Stimulated activated memory B cell treated with anti-CD40 and anti-IgM and Interleukin-4, amounts not matched to agents 10 μg/mL and 1 μg/mL and 100 μg/mL, for 72 hours (primary cell): Measurements from ENCODE around the gene PDCD2.

Source experiments
- ATAC-seq: fragments of 150-1000 bp; cut with Tn5 transposase; 2 replicates; pipeline ENCODE4 v1.10.0; 2021
- H3K27ac Mint-ChIP-seq: one replicate; pipeline ENCODE4 v1.8.0; 2022; ENCODE audit warnings: mild to moderate bottlenecking, mixed read lengths
- H3K27me3 Mint-ChIP-seq: one replicate; pipeline ENCODE4 v1.8.0; 2022; ENCODE audit warnings: mixed read lengths
- H3K36me3 Mint-ChIP-seq: one replicate; pipeline ENCODE4 v1.8.0; 2022; ENCODE audit warnings: mixed read lengths
- H3K4me1 Mint-ChIP-seq: one replicate; pipeline ENCODE4 v1.8.0; 2022; ENCODE audit warnings: mixed read lengths
- H3K4me3 Mint-ChIP-seq: one replicate; pipeline ENCODE4 v1.8.0; 2022; ENCODE audit warnings: mild to moderate bottlenecking, moderate library complexity, mixed read lengths
- H3K9me3 Mint-ChIP-seq: one replicate; pipeline ENCODE4 v1.8.0; 2022; ENCODE audit warnings: mixed read lengths

The PDCD2 gene

GRCh38 chr6:170561555-170561954, 22.9 kb downstream of the PDCD2 start:
- Mint-ChIP-seq H3K27me3 (no peaks in the 10 kb centered on the region), H3K36me3 (peaks cover 48% of the 10 kb centered on the region), H3K27ac (no peak overlapping the region), H3K4me3 (no peak overlapping the region), H3K9me3 (no peaks in the 10 kb centered on the region), H3K4me1 (peaks cover 38% of the 10 kb centered on the region)
- ATAC-seq = no peak

DNA sequence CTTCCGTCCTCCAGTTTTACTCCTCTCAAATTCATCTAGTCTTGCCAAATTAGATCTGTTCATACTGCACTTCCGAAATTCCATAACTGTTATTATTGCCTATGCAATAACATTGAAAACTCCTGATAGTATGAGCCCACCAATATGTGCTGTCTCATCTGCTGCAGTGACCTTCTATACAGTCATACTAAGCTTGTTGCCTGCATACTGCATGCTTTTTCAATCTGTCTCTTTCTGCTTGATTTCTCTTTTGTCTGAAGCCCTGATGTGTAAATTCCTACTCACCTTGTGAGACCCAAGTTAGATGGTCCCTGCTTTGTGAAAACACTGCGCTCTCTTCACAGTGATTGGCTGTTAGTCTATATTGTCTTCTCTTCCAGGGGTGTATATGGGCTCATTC, 29.1 kb downstream of the PDCD2 start:
- Mint-ChIP-seq H3K27me3 (no peaks in the 10 kb centered on the region), H3K4me1 (peaks cover 19% of the 10 kb centered on the region), H3K36me3 (peaks cover 32% of the 10 kb centered on the region), H3K4me3 (no peak overlapping the region), H3K9me3 (no peaks in the 10 kb centered on the region), H3K27ac (no peak overlapping the region)
- ATAC-seq = no peak

- Mint-ChIP-seq H3K27me3 (no peaks in the 10 kb centered on the region), H3K4me1 (peaks cover 19% of the 10 kb centered on the region), H3K9me3 (no peaks in the 10 kb centered on the region), H3K27ac (no peak overlapping the region), H3K4me3 (no peak overlapping the region), H3K36me3 (peaks cover 31% of the 10 kb centered on the region)
- ATAC-seq = no peak
These were observed 29.7 kb downstream of the PDCD2 start for GRCh38 chr6:170554796-170555137.

DNA sequence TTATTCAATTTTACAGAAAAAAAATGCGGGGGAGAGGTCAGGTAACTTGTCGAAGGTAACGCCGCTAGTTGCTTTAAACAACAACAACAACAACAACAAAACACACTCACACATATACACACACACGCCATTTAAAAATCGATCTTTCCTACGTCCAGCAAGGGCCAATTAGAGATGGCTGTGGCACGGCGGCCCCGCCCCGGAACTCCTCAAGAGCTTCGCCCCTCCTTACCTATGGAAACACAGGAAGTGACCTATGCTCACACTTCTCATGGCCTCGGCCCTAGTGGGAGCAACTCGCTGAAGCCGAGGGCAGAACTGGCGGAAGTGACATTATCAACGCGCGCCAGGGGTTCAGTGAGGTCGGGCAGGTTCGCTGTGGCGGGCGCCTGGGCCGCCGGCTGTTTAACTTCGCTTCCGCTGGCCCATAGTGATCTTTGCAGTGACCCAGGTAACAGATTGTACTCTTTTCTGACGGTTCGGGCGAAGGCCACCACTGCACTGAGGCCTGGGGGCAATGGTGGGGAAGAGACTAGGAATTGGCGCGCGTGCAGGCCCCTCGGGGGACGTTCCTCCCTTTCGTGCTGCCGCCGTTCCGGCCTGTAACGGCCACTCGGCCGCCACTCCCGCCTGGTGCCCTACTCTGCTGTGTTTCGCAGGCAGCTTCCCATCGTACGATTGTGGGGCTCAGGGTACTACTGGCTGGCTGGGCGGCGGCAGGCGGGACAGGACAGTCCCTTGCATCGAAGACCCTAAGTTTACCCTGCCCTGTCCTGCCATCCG, 30.2 kb downstream of the PDCD2 start, which contains the start of gene TBP:
Gene TBP (plus strand): TSS at position 357 of the 783 bp plus-strand sequence. CDS start 2,661 bp downstream, outside the sequence.
- Mint-ChIP-seq H3K27me3 (no peaks in the 10 kb centered on the region), H3K36me3 (peaks cover 29% of the 10 kb centered on the region), H3K4me3 (no peak within 1 kb of the TSS), H3K27ac (no peak within 1 kb of the TSS), H3K4me1 (peaks cover 24% of the 10 kb centered on the region), H3K9me3 (no peaks in the 10 kb centered on the region)
- peak; percentile 99 for ATAC-seq

GRCh38 chr6:170553534-170554012, 30.9 kb downstream of the PDCD2 start:
- peaks cover 29% of the 10 kb centered on the region for H3K36me3 Mint-ChIP-seq
- no peaks in the 10 kb centered on the region for H3K9me3 Mint-ChIP-seq
- H3K4me1 Mint-ChIP-seq = peaks cover 26% of the 10 kb centered on the region

GRCh38 chr6:170552765-170553533, 31.5 kb downstream of the PDCD2 start, which contains the start of gene PSMB1:
Gene PSMB1 (minus strand): TSS chr6:170553307. CDS start chr6:170553242, 65 bp downstream.
- Mint-ChIP-seq H3K27me3 (no peaks in the 10 kb centered on the region), H3K4me3 (no peak within 1 kb of the TSS), H3K36me3 (peaks cover 30% of the 10 kb centered on the region), H3K9me3 (no peaks in the 10 kb centered on the region), H3K27ac (no peak within 1 kb of the TSS), H3K4me1 (peaks cover 28% of the 10 kb centered on the region)
- peak; percentile 74 for ATAC-seq

More at GRCh38 chr6:170553534-170554012, 30.9 kb downstream of the PDCD2 start:
- ATAC-seq = peak; percentile 72
- Mint-ChIP-seq H3K4me3 (no peak overlapping the region), H3K27ac (no peak overlapping the region), H3K27me3 (no peaks in the 10 kb centered on the region)

GRCh38 chr6:170545405-170545804, 39.0 kb downstream of the PDCD2 start:
- peaks cover 54% of the 10 kb centered on the region for H3K36me3 Mint-ChIP-seq
- no peak overlapping the region for H3K27ac Mint-ChIP-seq
- no peak for ATAC-seq
- no peak overlapping the region for H3K4me3 Mint-ChIP-seq
- H3K9me3 Mint-ChIP-seq = no peaks in the 10 kb centered on the region
- H3K4me1 Mint-ChIP-seq = peaks cover 38% of the 10 kb centered on the region
- no peaks in the 10 kb centered on the region for H3K27me3 Mint-ChIP-seq

GRCh38 chr6:170542031-170542719, 42.3 kb downstream of the PDCD2 start:
- Mint-ChIP-seq H3K4me1 (peaks cover 19% of the 10 kb centered on the region), H3K27me3 (no peaks in the 10 kb centered on the region), H3K36me3 (peaks cover 53% of the 10 kb centered on the region), H3K9me3 (no peaks in the 10 kb centered on the region), H3K4me3 (no peak overlapping the region), H3K27ac (no peak overlapping the region)
- ATAC-seq = no peak

GRCh38 chr6:170537329-170537728, 47.1 kb downstream of the PDCD2 start:
- Mint-ChIP-seq H3K4me3 (no peak overlapping the region), H3K36me3 (peaks cover 68% of the 10 kb centered on the region), H3K4me1 (peaks cover 18% of the 10 kb centered on the region), H3K27ac (no peak overlapping the region), H3K9me3 (no peaks in the 10 kb centered on the region), H3K27me3 (no peaks in the 10 kb centered on the region)
- ATAC-seq = no peak

- Mint-ChIP-seq H3K27me3 (no peaks in the 10 kb centered on the region), H3K27ac (no peak overlapping the region), H3K4me1 (peaks cover 18% of the 10 kb centered on the region), H3K36me3 (peaks cover 67% of the 10 kb centered on the region), H3K4me3 (no peak overlapping the region), H3K9me3 (no peaks in the 10 kb centered on the region)
- no peak for ATAC-seq
These were observed 47.8 kb downstream of the PDCD2 start for GRCh38 chr6:170536671-170537070.

DNA sequence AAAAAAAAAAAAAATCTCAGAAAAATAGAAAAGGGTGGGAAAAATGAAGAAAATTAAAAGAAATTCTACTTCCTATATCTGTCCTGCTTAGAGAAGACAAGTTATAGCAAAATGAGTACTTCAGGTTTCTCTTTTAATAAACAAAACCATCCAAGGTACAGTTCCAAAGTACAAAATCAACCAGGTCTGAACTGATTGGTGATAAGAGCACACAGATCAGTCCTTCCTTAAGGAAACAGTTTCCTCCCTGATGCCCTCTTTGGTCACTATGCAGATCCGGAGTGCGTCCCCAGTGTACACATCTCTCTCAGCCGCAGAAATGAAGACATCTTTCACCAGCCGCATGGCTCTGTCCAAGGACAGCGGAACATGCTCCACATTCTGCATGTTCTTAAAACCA, 49.4 kb downstream of the PDCD2 start:
- Mint-ChIP-seq H3K27me3 (no peaks in the 10 kb centered on the region), H3K4me1 (peaks cover 2% of the 10 kb centered on the region), H3K9me3 (no peaks in the 10 kb centered on the region), H3K4me3 (no peak overlapping the region), H3K27ac (no peak overlapping the region), H3K36me3 (peaks cover 51% of the 10 kb centered on the region)
- ATAC-seq = no peak

DNA sequence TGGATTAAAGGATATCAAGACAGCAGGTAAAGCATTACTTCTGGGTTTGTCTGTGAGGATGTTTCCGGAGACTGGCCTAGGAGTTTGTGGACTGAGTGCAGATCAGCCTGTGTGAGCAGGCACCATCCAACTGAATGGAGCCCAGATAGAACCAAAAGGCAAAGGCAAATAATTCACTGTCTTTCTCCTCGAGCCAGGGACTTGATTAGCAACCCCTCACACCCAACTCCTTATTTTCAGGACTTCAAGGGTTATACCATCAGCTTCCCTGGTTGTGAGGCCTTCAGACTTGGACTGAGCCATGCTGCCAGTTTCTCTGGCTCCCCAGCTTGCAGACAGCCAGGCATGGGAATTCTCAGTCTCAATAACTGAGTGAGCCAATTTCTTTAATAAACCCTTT, 50.6 kb downstream of the PDCD2 start:
- Mint-ChIP-seq H3K27me3 (no peaks in the 10 kb centered on the region), H3K27ac (no peak overlapping the region), H3K4me1 (no peaks in the 10 kb centered on the region), H3K4me3 (no peak overlapping the region), H3K9me3 (no peaks in the 10 kb centered on the region), H3K36me3 (peaks cover 43% of the 10 kb centered on the region)
- ATAC-seq = no peak

GRCh38 chr6:170532867-170533488, 51.5 kb downstream of the PDCD2 start:
- Mint-ChIP-seq H3K4me3 (no peak overlapping the region), H3K36me3 (peaks cover 44% of the 10 kb centered on the region)
- ATAC-seq = no peak

DNA sequence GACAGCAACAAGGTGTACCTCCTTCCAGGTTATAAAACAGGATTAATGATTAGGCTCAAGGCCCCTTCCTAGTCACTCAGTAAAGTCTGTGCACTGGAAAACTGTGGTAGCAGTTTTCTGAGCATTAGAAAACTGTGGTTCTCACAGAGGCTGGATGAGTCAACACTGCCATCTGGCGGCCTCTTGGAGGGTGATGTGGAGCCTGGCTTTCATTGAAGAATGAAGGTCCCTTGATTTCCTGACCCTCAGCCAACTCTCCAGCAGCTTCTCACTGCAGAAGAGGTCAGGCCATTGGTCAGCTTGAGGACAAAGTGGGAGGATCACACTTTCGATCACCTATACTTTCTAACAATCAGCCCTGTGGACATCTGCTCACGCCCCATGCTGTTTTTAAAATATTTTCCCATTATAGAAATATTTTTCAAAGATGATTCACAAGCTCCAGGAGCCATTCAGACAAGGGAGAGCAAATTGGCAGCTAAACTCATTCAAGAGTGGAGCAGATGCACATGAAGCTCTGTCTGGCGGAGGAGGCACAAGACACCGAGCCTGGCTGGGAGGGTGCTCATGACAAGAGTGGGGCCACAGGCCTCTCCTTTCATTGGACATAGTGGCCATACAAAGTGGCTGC, 54.5 kb downstream of the PDCD2 start:
- H3K27ac Mint-ChIP-seq = no peak overlapping the region
- H3K27me3 Mint-ChIP-seq = no peaks in the 10 kb centered on the region
- ATAC-seq = peak; percentile 66
- H3K4me1 Mint-ChIP-seq = no peaks in the 10 kb centered on the region
- H3K4me3 Mint-ChIP-seq = no peak overlapping the region
- H3K36me3 Mint-ChIP-seq = peaks cover 18% of the 10 kb centered on the region
- H3K9me3 Mint-ChIP-seq = no peaks in the 10 kb centered on the region

More at GRCh38 chr6:170532867-170533488, 51.5 kb downstream of the PDCD2 start:
- no peaks in the 10 kb centered on the region for H3K27me3 Mint-ChIP-seq
- H3K4me1 Mint-ChIP-seq = no peaks in the 10 kb centered on the region
- H3K9me3 Mint-ChIP-seq = no peaks in the 10 kb centered on the region
- H3K27ac Mint-ChIP-seq = no peak overlapping the region
